Measurements from ENCODE around the gene PNCK.
A peak's percentile ranks its signal among the peaks of the same experiment; 100 is the strongest.

The PNCK gene

DNA sequence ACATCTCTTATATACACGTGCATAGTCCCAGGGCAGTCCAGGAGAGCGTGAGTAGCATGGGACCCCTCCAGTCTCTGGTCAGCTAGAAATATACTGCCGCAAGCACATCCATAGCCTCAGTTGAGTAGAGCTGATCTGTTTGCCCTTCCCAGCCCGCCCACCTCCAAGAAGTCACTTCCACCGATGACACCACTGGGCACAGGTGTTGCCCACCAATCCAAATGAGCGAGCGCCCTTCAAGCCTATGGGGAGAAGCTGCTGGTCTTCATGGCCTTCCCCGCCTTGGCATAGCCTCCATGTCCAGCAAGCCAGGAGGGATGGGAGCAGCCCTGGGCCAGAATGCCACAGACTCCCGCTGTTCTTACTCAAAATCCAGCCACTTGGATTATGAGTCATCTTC, 16.5 kb downstream of the PNCK start:
- DNase-seq (ENCODE audit: low read depth): no peak

DNA sequence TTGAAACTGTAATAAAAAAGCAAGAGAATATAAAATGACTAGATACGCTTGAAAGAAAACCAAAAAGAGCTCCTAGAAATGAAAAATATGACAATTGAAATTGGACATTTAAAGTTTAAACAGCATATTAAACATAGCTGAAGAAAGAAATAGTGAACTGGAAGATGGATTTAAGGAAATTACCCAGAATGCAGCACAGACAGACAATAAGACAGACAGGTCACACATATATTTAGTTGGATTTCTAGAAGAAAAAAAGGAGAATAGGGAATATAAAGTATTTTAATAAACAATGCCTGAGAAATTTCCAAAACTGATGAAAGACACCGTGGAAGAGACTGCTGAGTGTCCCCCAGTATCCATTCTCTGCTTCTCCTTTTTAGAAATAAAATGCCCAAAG, 20.1 kb downstream of the PNCK start:
- DNase-seq (ENCODE audit: low read depth): no peak

DNA sequence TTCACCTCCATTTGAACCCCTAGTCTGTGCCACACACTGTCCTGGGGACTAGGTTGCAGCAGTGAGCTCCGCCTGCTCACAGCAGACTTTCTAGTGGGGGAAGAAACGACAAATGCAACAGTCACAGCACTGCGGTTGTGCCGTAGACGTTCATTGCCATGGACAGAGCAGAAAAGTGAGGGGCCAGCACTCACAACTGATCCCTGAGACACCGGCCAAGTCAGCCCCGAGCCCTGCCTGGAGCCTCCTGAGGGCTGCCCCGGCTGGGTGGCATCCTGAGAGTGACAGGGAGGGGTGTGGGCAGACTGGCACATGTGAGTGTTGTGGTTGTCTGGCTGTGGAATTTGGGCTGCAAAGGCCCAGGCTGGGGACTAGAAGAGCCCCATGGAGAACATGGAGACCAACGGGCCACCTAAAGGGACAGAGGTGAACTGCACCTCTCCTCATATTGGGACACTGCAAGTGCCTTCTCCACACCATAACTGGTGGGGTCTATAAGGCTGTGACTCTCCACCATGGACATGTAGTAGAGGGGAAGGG, 22.0 kb downstream of the PNCK start:
- DNase-seq (ENCODE audit: low read depth): no peak

DNA sequence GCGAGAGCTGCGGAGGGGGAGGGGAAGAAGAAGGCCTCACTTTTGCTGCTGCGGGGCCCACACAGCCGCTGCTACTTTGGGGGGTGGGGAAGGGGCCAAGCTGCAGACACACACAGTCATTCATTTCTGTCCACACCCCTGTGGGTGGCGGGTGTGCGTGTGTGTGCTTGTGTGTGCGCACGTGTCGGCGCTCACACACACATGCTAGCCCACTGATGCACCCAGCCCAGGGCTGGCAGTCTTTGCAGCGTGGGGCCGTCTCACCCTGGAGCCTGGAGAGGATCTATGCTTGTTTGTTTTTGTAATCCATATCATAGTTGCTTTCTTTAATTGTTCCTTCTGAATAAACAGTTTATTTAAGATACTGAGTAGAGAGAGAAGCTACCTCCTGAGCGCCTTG, 22.7 kb downstream of the PNCK start:
- DNase-seq (ENCODE audit: low read depth): no peak

DNA sequence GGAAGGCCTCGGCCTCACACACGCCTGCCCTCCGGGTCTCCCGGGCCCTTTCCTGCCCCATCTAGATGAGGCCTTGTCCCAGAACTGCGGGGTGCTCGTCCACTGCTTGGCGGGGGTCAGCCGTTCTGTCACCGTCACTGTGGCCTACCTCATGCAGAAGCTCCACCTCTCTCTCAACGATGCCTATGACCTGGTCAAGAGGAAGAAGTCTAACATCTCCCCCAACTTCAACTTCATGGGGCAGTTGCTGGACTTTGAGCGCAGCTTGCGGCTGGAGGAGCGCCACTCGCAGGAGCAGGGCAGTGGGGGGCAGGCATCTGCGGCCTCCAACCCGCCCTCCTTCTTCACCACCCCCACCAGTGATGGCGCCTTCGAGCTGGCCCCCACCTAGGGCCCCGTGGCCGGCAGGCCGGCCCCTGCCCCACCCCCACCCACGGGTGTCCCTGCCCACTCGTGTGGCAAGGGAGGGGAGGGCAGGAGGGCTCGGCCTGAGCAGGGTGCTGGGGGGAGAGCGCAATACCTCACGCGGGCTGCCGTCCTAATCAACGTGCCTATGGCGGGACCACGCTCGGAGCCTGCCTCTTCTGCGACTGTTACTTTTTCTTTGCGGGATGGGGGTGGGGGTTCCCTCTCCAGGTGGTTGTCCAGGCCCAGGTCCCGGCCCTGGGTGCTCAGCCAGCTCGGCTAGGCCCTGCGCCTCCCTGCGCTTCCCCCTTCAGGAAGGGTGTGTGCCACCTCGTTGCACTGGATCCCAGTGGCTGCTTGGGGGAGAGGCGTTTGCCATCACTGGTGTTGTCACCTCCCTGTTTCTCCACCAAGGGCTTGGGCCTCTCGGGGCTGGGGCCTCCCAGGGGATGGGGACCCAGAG, 23.5 kb downstream of the PNCK start:
- no peak for DNase-seq (ENCODE audit: low read depth)

DNA sequence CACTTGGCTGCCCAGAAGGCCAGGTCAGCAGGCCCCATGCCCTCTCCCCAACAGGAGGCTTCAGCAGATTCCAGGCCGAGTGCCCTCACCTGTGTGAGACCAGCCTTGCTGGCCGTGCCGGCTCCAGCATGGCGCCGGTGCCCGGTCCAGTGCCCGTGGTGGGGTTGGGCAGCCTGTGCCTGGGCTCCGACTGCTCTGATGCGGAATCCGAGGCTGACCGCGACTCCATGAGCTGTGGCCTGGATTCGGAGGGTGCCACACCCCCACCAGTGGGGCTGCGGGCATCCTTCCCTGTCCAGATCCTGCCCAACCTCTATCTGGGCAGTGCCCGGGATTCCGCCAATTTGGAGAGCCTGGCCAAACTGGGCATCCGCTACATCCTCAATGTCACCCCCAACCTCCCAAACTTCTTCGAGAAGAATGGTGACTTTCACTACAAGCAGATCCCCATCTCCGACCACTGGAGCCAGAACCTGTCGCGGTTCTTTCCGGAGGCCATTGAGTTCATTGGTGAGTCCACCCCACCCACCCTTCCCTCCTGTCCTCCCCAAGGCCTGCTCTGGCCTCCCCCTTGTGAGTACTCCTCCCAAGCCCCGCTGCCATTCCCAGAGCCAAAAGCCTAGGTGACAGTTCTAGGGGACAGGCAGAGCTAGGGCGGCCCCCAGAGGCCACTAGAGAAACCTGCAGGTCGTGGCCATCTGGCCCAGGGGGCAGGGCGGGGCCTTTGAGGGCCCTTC, 24.3 kb downstream of the PNCK start:
- peak; percentile 11 for DNase-seq (ENCODE audit: low read depth)

DNA sequence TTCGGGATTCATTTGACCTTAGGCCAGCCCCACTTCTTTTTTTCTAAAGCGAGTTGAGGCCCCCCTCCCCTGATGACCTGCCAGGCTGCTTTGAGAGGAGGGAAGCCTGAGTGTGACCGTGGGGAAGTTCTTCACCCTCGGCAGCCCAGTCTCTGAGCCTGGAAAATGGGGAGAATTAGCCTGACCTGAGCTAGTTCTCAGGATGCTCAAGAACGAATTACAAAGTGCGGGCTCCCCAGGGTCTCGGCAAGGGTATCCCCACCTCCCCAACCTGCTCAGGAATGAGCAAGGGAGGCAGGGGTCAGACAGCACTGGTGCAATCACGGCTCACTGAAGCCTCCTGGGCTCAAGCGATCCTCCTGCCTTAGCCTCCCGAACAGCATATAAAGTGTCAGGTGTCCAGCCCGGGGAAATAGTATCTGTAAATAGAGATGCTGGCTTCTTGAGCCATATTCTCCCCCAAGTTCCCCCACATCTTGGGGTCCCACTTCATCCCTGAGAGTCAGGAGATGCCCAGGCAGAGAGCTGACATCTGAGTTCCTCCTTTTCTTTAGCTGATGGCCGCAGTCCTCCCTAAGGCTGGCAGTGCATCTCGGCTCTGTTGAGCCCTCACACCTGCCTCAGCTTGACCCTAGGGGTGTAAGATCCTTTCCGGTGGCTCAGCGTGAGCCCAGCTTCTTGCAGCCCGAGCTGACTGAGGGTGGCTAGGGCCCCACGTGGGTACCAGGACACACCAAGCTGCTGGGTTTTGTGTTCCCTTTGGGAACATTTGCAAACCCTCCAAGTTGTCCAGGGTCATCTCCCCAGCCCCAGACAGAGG, 25.0 kb downstream of the PNCK start:
- no peak for DNase-seq (ENCODE audit: low read depth)

DNA sequence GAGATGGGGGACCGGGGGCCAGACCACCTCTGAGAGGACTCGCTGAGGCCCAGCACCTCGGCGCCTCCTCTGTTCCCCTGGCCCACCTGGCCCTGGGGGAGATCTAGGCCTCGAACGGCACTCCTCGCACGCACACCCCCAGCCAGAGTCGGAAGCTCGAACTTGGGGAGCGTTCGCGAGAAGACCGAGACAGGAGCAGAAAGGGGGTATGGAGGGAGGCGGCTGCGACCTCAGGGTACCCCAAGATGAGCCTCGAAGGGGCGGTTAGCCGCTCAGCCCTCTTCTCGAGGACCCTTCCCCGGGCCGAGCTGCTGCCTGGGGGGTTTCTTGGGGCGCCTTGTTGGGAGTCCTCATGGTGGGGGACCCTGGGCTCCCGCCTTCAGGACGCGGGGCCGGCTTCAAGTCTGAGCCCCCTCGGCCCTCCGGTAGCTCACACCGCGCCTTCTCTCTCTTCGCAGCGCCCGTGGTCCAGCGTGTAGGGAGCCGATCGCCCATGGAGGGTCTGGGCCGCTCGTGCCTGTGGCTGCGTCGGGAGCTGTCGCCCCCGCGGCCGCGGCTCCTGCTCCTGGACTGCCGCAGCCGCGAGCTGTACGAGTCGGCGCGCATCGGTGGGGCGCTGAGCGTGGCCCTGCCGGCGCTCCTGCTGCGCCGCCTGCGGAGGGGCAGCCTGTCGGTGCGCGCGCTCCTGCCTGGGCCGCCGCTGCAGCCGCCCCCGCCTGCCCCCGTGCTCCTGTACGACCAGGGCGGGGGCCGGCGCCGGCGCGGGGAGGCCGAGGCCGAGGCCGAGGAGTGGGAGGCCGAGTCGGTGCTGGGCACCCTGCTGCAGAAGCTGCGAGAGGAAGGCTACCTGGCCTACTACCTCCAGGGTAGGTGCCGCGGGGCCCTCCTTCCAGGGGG, 25.9 kb downstream of the PNCK start:
- no peak for DNase-seq (ENCODE audit: low read depth)

DNA sequence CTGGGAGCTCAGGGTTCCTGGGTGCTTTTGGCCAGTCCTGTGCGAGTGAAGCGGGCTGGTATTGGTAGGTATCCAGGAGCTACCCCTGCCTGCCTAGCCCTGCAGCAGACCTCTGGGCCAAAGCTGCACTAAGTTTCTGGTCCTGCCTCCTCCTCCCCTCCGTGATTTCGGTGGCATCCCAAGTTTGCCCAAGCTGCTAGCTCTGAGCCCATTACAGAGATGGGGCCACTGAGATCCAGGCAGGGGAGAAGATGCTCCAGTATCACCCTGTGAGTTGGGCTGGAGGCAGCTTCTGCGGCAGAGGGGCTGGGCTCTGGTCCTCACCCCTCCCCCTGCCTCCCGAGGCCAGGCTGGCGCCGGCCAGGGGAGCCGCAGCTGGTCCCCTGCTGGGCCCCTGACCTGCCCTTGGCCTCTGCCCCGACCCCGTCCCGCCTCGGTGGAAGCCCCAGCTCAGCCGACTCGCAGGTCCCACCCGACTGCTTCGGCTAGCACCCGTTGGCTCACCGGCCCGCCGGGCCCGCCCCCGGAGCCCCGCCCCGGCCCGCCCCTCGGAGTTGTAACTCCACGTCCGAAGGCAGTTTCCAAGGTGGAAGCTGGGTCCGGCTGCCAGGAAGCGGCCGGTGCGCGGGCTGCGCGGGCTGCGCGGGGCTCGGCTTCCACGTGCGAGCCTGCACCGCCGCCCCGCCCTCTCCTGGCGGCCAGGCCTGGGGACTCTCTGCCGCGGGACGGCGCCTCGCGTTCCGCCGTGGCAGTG, 26.8 kb downstream of the PNCK start, which contains the start of gene DUSP9:
Gene DUSP9, plus strand, starts transcription at position 584 of the 754 bp plus-strand sequence. CDS start 751 bp downstream, outside the sequence.
- DNase-seq (ENCODE audit: low read depth): no peak

DNA sequence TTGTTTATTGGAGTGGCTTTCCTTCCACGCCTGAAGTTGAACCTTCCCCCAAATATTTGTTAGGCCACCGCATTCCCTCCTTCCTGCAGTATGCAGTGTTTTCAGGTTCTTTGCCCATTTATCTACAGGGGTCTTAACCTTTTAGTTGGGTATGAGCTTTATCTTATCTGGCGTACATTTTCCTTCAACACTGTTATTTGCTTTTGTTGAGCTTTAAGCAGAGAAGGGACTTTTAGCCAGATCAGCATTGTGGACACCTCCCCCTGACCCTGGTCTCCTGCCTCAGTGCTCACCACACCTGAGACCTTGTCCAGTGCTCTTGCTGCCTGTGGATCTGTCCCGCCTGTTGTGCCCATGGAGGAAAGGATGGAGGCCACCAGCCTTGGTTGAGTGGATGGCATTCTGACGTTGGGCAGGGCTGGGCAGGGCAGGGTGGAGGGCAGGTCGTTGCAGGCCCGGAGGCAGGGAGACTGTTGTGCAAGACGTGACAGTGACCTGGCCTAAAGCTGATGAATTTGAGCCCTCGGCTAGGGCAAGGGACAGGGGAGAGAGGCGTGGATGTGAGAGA, 27.6 kb downstream of the PNCK start:
- no peak for DNase-seq (ENCODE audit: low read depth)

DNA sequence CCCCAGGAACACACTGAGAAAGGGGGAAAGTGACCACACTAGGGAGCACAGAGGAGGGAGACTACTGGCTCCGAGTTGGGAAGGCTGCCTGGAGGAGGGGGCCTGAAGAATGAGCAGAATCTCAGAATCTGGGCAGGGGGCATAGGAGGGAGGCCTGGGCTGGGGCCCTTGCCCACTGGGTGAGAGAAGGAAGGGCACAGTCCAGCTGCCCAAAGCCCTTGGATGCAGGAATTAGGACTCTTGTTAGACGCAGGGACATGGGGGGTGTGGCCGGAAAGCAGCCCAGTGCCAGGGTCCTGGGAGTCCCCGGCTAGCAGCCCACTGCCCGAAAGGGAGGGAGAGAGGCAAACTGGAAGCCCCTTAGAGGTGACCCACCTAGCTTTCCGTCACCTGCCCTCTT, 28.5 kb downstream of the PNCK start:
- DNase-seq (ENCODE audit: low read depth): no peak

DNA sequence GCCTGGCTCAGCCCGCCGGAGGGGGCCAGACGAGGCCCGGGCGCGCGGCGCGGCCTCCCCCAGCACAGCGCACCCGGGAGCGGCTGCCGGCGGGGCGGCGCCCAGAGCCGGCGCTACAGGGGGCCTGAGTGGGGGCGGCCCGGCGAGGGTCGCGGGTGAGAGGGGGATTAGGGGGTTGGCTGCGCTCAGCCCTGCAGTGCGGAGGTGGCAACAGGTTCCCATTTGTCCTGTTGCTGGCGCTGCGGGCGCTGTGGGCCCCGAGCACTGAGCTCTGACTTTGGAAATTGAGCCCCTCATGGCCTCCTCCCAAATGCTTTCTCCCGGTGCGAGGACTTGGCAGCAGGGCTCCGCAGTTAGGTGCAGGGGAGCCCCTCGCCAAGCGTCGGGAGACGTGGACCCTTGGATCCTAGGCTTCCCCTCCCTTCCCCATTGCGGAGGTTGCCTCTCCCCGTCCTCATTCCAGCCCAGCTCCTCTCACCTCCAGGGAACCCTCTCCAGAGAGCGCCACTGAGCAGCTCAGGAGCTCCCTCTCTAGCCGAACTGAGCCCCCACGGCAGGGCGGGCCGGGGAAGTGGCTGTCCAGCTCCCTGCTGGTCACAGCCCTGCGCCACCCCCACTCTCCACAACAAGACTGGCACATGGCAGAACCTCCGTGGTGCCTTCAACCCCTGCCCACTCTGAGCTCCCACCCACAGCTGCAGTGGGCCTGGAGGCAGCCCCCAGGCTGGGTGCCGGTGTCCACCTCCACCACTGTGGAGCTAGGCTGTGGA, 29.1 kb downstream of the PNCK start:
- no peak for DNase-seq (ENCODE audit: low read depth)

DNA sequence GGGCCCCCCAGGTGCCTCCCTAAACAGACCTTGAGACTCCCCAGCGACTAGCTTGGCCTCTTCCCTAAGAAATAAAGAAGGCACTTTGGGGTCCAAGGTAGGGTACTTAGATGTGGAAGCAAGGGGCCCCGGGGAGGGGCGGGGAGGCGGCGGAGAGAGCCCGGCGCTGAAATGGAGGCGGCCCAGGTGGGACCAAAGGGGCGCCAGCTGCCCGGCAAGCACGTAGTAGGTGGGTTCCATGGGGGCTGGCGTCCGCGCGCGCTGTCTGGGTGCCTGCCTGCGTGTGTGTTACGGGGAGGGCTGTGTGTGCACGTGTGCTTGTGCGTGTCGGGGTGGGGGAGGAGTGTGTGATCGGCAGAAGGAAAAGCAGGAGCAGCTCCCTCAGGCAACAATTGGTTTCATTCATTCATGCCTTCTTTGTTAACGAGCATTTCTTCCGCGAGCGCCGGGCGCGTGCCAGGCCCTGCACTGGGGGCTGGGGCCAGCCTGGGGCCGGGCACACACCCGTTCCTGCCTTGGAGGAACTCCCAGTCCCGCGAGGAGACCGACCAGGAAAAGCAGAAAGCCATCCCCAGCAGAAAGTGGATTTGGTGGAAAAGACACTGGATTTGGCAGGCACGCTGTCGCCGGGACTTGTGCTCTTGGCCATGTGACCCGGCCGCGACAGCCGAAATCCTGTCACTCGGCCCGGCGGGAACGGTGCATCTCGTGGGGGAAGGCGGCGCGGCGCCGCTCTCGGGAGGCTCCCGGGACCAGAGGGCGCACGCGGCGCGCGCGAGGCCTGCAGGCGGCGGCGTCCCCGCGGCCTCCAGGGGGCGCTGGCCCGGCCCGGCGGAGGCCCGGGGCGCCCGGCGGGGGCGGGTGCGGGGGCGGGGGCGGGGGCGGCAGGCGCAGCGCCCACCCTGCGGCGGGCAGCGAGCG, 29.9 kb downstream of the PNCK start:
- no peak for DNase-seq (ENCODE audit: low read depth)

DNA sequence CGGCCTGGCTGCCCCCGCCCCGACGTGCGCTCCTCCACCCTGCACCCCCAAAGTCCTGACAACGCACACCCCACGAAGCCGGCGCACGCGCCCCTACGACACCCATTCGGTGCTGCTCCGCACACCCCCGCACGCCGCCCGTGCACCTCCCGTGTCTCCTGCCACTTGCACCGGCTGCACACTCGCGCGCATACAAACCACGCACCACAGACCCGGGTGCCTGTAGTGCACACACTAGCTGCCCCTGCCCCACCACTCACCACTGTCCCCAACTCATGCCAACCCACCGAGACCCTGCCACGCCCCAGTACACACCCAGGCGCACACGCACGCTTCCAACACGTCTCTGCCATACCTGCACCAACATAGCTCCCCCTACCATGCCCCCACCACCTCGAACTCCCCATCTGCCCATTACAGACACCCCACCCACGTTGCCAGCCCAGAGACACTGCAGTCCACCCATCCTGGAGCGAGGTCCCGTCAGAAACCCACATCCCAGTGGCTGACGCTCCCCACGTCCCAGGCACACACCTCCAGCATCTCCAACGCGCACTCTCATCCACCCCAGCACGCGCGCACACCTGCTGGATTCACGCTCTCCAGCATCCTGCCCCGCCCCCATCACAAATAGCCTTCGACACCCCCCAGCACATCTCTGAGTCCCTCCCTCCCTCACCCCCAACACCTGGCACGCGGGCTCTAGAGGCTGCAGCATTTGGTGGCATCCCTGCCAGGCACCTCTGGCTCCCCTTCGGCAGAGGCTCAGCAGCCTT, 30.8 kb downstream of the PNCK start:
- no peak for DNase-seq (ENCODE audit: low read depth)

DNA sequence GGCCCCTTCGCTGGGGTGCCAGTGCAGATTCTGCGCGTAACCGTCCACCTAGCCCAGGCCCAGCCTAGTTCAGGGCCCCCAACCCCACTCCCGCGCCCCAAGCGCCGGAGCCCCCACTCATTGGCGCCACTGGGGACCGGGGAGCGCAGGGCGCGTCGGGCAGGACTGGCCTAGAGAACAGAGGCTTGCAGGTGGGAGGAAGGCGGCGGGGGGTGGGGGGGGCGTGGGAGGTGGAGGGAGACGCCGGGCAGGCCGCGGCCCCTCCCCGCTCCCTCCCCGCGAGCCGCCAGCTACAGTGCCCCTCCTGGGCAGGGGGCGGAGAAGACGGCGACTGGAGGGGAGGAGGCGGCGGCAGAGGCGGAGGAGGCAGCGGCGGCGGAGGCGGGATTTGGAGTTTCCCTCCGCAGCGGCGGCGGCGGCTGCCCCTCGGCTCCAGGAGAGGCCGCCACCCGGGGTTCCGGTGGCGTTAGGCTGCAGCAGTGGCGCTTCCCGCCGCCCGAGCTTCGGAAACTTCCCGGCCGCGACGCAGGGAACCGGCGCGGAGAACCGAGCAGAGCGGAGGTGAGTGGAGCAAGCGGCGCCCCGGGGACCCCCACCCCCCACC, 31.5 kb downstream of the PNCK start:
- no peak for DNase-seq (ENCODE audit: low read depth)

DNA sequence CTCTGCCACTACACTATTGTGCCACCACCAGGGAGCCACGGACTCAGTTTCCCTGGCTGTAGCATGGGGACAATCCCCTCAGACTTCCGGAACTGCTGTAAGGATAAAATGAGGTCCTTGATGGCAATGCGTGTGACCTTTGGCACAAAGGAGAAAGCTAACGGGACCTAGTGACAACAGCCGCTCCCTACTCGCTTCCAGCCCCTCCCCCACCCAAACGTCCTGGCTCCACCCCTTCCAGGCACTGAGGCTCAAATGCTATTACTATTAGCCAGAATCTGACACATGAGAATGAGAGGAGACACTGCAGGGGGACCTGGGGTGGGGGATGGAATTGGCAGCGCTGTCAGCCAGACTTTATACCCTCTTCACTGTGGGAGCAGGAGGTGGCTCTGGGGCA, 32.0 kb downstream of the PNCK start:
- no peak for DNase-seq (ENCODE audit: low read depth)
